Gastrocnemius medialis (tissue), 4 donors: Measurements from ENCODE around the gene TRAPPC8. TPM values are rescaled to one million over a fixed set of nuclear protein-coding genes. Genes with fewer than 3 reads are reported as not detected.
"Not testable (repeated sequence)": the region's sequence is repeated elsewhere in the genome, so short reads cannot be mapped to it uniquely, and the experiment has no call there.

Source experiments
- ATAC-seq, 2 donors: fragments of 150-250 bp; one replicate each; pipeline ENCODE4 v1.9.1; 2016
- DNase-seq, 2 donors: peaks; one replicate each; pipeline ENCODE4 v3.0.0-alpha.2; 2019
- H3K27ac ChIP-seq, 4 donors: fragments of 200-600 bp; sonication (generic); 1 replicate in 1 of 4; 2 replicates in 3 of 4; pipeline ENCODE4 v1.5.1; 2016 to 2018; ENCODE audit warnings: mild to moderate bottlenecking in 2 of 4, moderate library complexity in 1 of 4
- H3K27me3 ChIP-seq, 3 donors: fragments of 200-600 bp; sonication (generic) in 2 of 3; 1 replicate in 1 of 3; 2 replicates in 2 of 3; pipeline versions ENCODE4 v1.5.1 to v1.6.0; 2016 to 2019; ENCODE audit warnings: mild to moderate bottlenecking in 1 of 3, moderate library complexity in 1 of 3
- H3K36me3 ChIP-seq, 2 donors: fragments of 200-600 bp; sonication (generic) in 1 of 2; one replicate each; pipeline ENCODE4 v1.5.1; 2017 to 2018
- H3K4me1 ChIP-seq, 2 donors: fragments of 200-600 bp; sonication (generic) in 1 of 2; one replicate each; pipeline ENCODE4 v1.5.1; 2016 to 2017; ENCODE audit warnings: mild to moderate bottlenecking in 2 of 2
- H3K4me3 ChIP-seq, 4 donors: fragments of 200-600 bp; sonication (generic) in 3 of 4; 1 replicate in 1 of 4; 2 replicates in 3 of 4; pipeline ENCODE4 v1.5.1; 2016 to 2019; ENCODE audit warnings: mild to moderate bottlenecking in 2 of 4
- H3K9me3 ChIP-seq, 3 donors: fragments of 200-600 bp; sonication (generic) in 2 of 3; 1 replicate in 1 of 3; 2 replicates in 2 of 3; pipeline ENCODE4 v1.5.1; 2016 to 2019
- POLR2A ChIP-seq, 2 donors: fragments of 450-650 bp; IDR thresholded peaks; one replicate each; pipeline ENCODE4 v1.6.1; 2017; ENCODE audit warnings: antibody characterized with exemption in 2 of 2, mild to moderate bottlenecking in 2 of 2, moderate library complexity in 2 of 2
- in situ Hi-C, 4 donors: fragments of 200-750 bp; cut with MboI; loops; one replicate each; pipeline versions ENCODE4 v1.15.0 to v1.8.0; 2017; ENCODE audit warnings: low sequenced_read_pairs in 4 of 4
- intact Hi-C: fragments of 100-400 bp; cut with DNase I; formaldehyde crosslinking; loops from one replicate; pipeline ENCODE4 v1.15.1; 2023; ENCODE audit warnings: low total_unique reads
- total RNA-seq, 4 donors: library from RNA; depleted of rRNA; stranded (reverse); fragments of >200 nt; gene quantifications; one replicate each; pipeline versions ENCODE4 v1.1.0 to v1.2.3, GENCODE V29; 2016
- TF ChIP-seq, protein P1 (sequence below), 5 experiments: fragments of 450-650 bp in 3 of 5; fragments of 200-600 bp in 2 of 5; sonication (generic) in 2 of 5; IDR thresholded peaks in 4 of 5; conservative IDR thresholded peaks in 1 of 5; 1 replicate in 4 of 5; 2 replicates in 1 of 5; pipeline ENCODE4 v1.5.1; 2016 to 2019; ENCODE audit warnings: antibody characterized with exemption in 5 of 5, mild to moderate bottlenecking in 3 of 5, moderate library complexity in 3 of 5

TRAPPC8 gene
- total RNA-seq, 4 donors from 2014 or later, result 29.8 to 40.7 (median 39.1) TPM

GRCh38 chr18:31965316-31965970, 22.5 kb upstream of the TRAPPC8 start:
- no peaks in the 10 kb centered on the region for H3K27me3 ChIP-seq
- no peak for DNase-seq
- H3K27ac ChIP-seq, result no peak overlapping the region
- in situ Hi-C loops, result loop anchor here in 2 of 4 donors (25.0 kb wide), 2 partner anchors 228 to 403 kb away; no protein-coding TSS in a partner anchor
- H3K9me3 ChIP-seq, result no peaks in the 10 kb centered on the region
- no peak for ATAC-seq
- intact Hi-C loops, result no loop called here
- no peaks in the 10 kb centered on the region for H3K4me1 ChIP-seq
- H3K36me3 ChIP-seq, result no peaks in the 10 kb centered on the region
- H3K4me3 ChIP-seq, result no peak overlapping the region
- TF ChIP-seq, protein P1, sequence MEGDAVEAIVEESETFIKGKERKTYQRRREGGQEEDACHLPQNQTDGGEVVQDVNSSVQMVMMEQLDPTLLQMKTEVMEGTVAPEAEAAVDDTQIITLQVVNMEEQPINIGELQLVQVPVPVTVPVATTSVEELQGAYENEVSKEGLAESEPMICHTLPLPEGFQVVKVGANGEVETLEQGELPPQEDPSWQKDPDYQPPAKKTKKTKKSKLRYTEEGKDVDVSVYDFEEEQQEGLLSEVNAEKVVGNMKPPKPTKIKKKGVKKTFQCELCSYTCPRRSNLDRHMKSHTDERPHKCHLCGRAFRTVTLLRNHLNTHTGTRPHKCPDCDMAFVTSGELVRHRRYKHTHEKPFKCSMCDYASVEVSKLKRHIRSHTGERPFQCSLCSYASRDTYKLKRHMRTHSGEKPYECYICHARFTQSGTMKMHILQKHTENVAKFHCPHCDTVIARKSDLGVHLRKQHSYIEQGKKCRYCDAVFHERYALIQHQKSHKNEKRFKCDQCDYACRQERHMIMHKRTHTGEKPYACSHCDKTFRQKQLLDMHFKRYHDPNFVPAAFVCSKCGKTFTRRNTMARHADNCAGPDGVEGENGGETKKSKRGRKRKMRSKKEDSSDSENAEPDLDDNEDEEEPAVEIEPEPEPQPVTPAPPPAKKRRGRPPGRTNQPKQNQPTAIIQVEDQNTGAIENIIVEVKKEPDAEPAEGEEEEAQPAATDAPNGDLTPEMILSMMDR (IDR thresholded peaks at IDR 0.05 in 4 of 5, conservative IDR thresholded peaks at IDR 0.05 in 1 of 5), result no peak
- no peak for TF ChIP-seq POLR2A (IDR thresholded peaks at IDR 0.05)

DNA sequence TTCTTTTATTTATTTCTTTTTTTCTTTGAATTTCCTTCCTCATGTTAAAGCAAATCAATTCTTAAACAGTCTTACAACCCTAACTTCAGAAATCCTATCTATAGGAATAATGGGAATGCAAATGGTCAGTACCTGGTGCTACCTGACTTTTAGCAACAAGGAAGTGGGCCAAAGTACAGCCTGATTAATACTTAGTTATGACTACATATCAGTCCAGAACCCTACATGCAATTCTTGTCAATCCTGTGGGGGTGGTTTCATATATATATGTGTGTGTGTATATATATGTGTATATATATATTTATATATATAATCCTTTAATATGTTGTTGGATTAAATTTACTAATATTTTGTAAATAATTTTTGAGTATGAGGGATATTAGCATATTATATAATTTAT, 14.8 kb upstream of the TRAPPC8 start:
- ATAC-seq (no peak), DNase-seq (no peak)
- Histone ChIP-seq H3K27me3 (no peaks in the 10 kb centered on the region), H3K9me3 (no peaks in the 10 kb centered on the region), H3K36me3 (no peaks in the 10 kb centered on the region), H3K27ac (no peak overlapping the region), H3K4me1 (no peaks in the 10 kb centered on the region), H3K4me3 (no peak overlapping the region)
- intact Hi-C loops (no loop called here), in situ Hi-C loops (loop anchor here in 3 of 4 donors (10.0 to 25.0 kb wide), 3 partner anchors 127 to 395 kb away; no protein-coding TSS in a partner anchor)
- TF ChIP-seq, protein P1 (IDR thresholded peaks at IDR 0.05 in 4 of 5, conservative IDR thresholded peaks at IDR 0.05 in 1 of 5), result no peak

DNA sequence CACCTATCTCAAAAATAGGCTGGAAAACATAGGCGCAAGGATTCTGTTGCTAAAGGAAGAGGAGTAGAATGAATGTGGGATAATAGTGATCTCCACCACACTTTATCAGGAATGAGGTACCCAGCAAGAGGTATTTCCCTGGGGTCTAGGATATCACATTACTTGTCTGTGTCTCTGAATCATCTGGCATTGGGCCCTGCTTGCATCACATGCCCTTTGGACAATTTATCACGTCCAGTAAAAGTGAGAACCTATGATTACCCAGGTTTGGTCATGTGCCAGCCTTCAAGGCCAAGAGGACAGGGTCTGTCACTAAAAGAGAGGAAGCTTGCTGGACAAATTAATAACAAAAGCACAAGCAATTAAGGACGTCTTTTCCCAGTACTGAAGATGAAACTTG, 11.4 kb upstream of the TRAPPC8 start:
- intact Hi-C loops, result no loop called here
- Histone ChIP-seq H3K27ac (no peak overlapping the region), H3K4me1 (no peaks in the 10 kb centered on the region), H3K9me3 (no peaks in the 10 kb centered on the region), H3K27me3 (no peaks in the 10 kb centered on the region), H3K4me3 (no peak overlapping the region), H3K36me3 (no peaks in the 10 kb centered on the region)
- TF ChIP-seq, protein P1 (IDR thresholded peaks at IDR 0.05 in 4 of 5, conservative IDR thresholded peaks at IDR 0.05 in 1 of 5), result no peak
- no peak for TF ChIP-seq POLR2A (IDR thresholded peaks at IDR 0.05)
- no peak for ATAC-seq
- no peak for DNase-seq
- in situ Hi-C loops, result loop anchor here in 3 of 4 donors (10.0 to 25.0 kb wide), 3 partner anchors 130 to 392 kb away; no protein-coding TSS in a partner anchor

DNA sequence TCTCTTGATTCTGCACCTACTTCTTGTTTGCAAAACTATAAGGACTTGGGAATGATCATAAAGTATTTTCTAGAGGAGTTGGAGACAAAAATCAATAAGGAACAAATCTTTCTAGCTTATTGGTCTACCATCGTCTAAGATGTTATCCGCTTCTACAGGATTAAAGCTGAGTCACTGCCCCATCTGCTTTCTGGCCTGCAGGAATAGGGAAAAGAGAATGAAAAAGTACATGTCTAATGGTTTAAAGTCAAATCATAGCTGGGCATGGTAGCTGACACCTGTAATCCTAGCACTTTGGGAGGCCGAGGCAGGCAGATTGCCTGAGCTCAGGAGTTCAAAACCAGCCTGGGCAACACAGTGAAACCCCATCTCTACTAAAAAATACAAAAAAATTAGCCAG, 10.8 kb upstream of the TRAPPC8 start:
- DNase-seq, ATAC-seq, H3K9me3 ChIP-seq, H3K27me3 ChIP-seq, H3K36me3 ChIP-seq, intact Hi-C loops, H3K4me1 ChIP-seq, H3K27ac ChIP-seq, H3K4me3 ChIP-seq: not testable (repeated sequence)
- in situ Hi-C loops, result loop anchor here in 3 of 4 donors (10.0 to 25.0 kb wide), 3 partner anchors 131 to 391 kb away; no protein-coding TSS in a partner anchor

GRCh38 chr18:31952223-31952622, 9.3 kb upstream of the TRAPPC8 start:
- H3K36me3 ChIP-seq, result no peaks in the 10 kb centered on the region
- intact Hi-C loops (no loop called here), in situ Hi-C loops (loop anchor here in 3 of 4 donors (10.0 to 25.0 kb wide), 3 partner anchors 133 to 390 kb away; no protein-coding TSS in a partner anchor)
- no peaks in the 10 kb centered on the region for H3K9me3 ChIP-seq
- DNase-seq, result no peak
- no peak for TF ChIP-seq POLR2A (IDR thresholded peaks at IDR 0.05)
- TF ChIP-seq, protein P1 (IDR thresholded peaks at IDR 0.05 in 4 of 5, conservative IDR thresholded peaks at IDR 0.05 in 1 of 5), result no peak
- H3K27me3 ChIP-seq, result no peaks in the 10 kb centered on the region
- ATAC-seq, result no peak
- H3K27ac ChIP-seq, result no peak overlapping the region
- no peaks in the 10 kb centered on the region for H3K4me1 ChIP-seq
- H3K4me3 ChIP-seq, result no peak overlapping the region
